ENCODE measurements around the gene CCL27. TPM values are rescaled to one million over a fixed set of nuclear protein-coding genes. Genes with fewer than 3 reads are reported as not detected.

CCL27 gene
- total and polyA plus RNA-seq, 2 of the 8 experiments (the other 6 are each of a cell fraction or from before 2014, with no cell fraction given), result 0.42 TPM; not detected in 1

DNA sequence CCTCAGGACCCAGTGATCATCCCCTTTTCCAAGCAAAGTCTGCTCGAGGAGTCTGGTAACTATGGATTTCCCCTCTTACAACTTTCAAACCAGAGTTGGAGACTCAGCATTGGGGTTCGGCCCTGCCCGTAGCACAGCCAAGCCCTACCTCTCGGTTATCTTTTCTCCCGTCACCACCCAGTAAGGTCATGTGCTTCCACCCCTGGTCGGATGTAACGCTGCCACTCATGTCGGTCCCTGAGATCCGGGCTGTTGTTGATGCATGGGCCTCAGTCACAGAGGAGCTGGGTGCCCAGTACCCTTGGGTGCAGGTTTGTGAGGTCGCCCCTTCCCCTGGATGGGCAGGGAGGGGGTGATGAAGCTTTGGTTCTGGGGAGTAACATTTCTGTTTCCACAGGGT is 14.8 kb downstream of the CCL27 start:
- Histone ChIP-seq H4K8ac (ENCODE audit: extremely low read depth, insufficient read depth, low read length) (no peak overlapping the region), H2BK20ac (ENCODE audit: low read length) (no peak overlapping the region), H3K27ac (ENCODE audit: low read depth, low read length) (no peak overlapping the region), H2AFZ (ENCODE audit: low read length) (no peak overlapping the region), H3K23ac (ENCODE audit: insufficient read length) (no peak overlapping the region), H2BK5ac (ENCODE audit: low read depth, low read length) (no peak overlapping the region), H3K27me3 (replicated peaks in 1 of 4; ENCODE audit: control insufficient read depth in 3 of 4, extremely low read depth in 1 of 4, insufficient read depth in 3 of 4, low read length in 3 of 4) (no peaks in the 10 kb centered on the region; a peak in 1 of 7 replicates), H2BK15ac (ENCODE audit: low read length) (no peak overlapping the region), H4K5ac (ENCODE audit: insufficient read length, low read depth, low read length) (no peak overlapping the region), H3K79me1 (ENCODE audit: low read depth, low read length) (peaks cover 6% of the 10 kb centered on the region; the same call in 1 of the 2 replicates), H4K20me1 (replicated peaks in 1 of 2; ENCODE audit: control insufficient read depth in 1 of 2, insufficient read depth in 2 of 2, low read length in 2 of 2) (peaks cover 2 to 12% of the 10 kb centered on the region in 2 experiments), H3K4me1 (replicated peaks in 1 of 4; ENCODE audit: control insufficient read depth in 3 of 4, insufficient read depth in 4 of 4, low read length in 3 of 4) (peaks cover 3 to 28% (median 11%) of the 10 kb centered on the region in 4 experiments), H3K23me2 (ENCODE audit: low read depth, low read length) (peaks cover 14% of the 10 kb centered on the region), H2BK120ac (replicated peaks; ENCODE audit: low read depth, low read length) (no peak overlapping the region), H3K9ac (replicated peaks in 1 of 4; ENCODE audit: extremely low read depth in 1 of 4, low read depth in 3 of 4, low read length in 3 of 4) (peak overlapping the region in 3 of 4 experiments; percentile 6 to 62 (median 58); a peak in 1 of 7 replicates), H3K9me3 (ENCODE audit: insufficient read depth in 2 of 2, low read depth in 1 of 2, low read length in 1 of 2) (no peaks in the 10 kb centered on the region), H3K14ac (ENCODE audit: insufficient read length) (no peak overlapping the region), H3K4me3 (ENCODE audit: extremely low read depth in 1 of 4, insufficient read depth in 2 of 4, low read depth in 3 of 4, low read length in 4 of 4) (peak overlapping the region; percentile 69 to 92 (median 80)), H3K79me2 (ENCODE audit: control insufficient read depth in 1 of 2, insufficient read depth in 2 of 2, low read length in 2 of 2) (peaks cover 0 to 12% of the 10 kb centered on the region in 2 experiments; a peak in 1 of 4 replicates), H2AK5ac (ENCODE audit: low read depth, low read length) (no peak overlapping the region), H3K4ac (replicated peaks; ENCODE audit: insufficient read length, low read depth, low read length) (no peak overlapping the region), H3K18ac (ENCODE audit: extremely low read depth, low read length) (no peak overlapping the region), H3K56ac (replicated peaks; ENCODE audit: insufficient read length, low read depth, low read length) (no peak overlapping the region), H3K36me3 (ENCODE audit: control insufficient read depth in 2 of 4, insufficient read depth in 4 of 4, low read length in 3 of 4) (peaks cover 3 to 23% (median 8%) of the 10 kb centered on the region in 4 experiments; a peak in 7 of 8 replicates), H4K91ac (replicated peaks; ENCODE audit: insufficient read length, low read length) (no peak overlapping the region), H3K4me2 (ENCODE audit: insufficient read depth in 1 of 2, low read depth in 2 of 2, low read length in 2 of 2) (peak overlapping the region; percentile 89 to 97), H2BK12ac (ENCODE audit: low read depth, low read length) (no peak overlapping the region)
- ChIA-PET POLR2A (ENCODE audit: partially characterized antibody) (interaction anchor here (1.1 to 12.8 kb wide), 4 partner anchors 9 to 432 kb away, joined by 3 to 127 read pairs (median 52); partner anchors contain the start of genes ARID3C, CCL27, FANCG and SIGMAR1), CTCF (ENCODE audit: partially characterized antibody) (interaction anchor here (1.5 to 17.4 kb wide), 6 partner anchors 10 to 55 kb away, joined by 4 to 277 read pairs (median 6); partner anchors contain the start of genes CCL27, IL11RA and SIGMAR1)
- WGBS, 2 experiments (ENCODE audit: extremely low coverage in 1 of 2, insufficient coverage in 1 of 2, insufficient read length in 1 of 2, insufficient replicate concordance in 2 of 2, low coverage in 1 of 2, low lambda C conversion rate in 2 of 2, missing lambda C conversion rate in 1 of 2), result 83% methylated on average over 10 of the region's 10 CpGs; no CpG with 5 or more reads in 1 of the 2 experiments
- DNase-seq (ENCODE audit: low read depth in 1 of 2, low spot score in 2 of 2) (no peak), FAIRE-seq (no peak)
- TF ChIP-seq EZH2 (IDR thresholded peaks at IDR 0.05; ENCODE audit: low read depth, low read length, severe bottlenecking), result no peak
- TF ChIP-seq CTBP2 (IDR thresholded peaks at IDR 0.05; ENCODE audit: borderline replicate concordance, insufficient read depth, insufficient read length, low read length), result no peak
- TF ChIP-seq SP2 (IDR thresholded peaks at IDR 0.05; ENCODE audit: low read length), result no peak
- no peak for TF ChIP-seq RXRA (IDR thresholded peaks at IDR 0.05; ENCODE audit: insufficient read depth, low read depth, low read length)
- TF ChIP-seq SAP30 (IDR thresholded peaks at IDR 0.05; ENCODE audit: insufficient read depth, insufficient replicate concordance, low read length), result no peak
- TF ChIP-seq CBX8 (IDR thresholded peaks at IDR 0.05; ENCODE audit: borderline replicate concordance, low read depth, low read length), result no peak
- TF ChIP-seq TEAD4 (IDR thresholded peaks at IDR 0.05; ENCODE audit: low read depth, low read length), result no peak
- no peak for TF ChIP-seq RNF2 (IDR thresholded peaks at IDR 0.05; ENCODE audit: borderline replicate concordance, low read depth, low read length, missing control alignments, poor library complexity, severe bottlenecking)
- no peak for TF ChIP-seq POLR2A (IDR thresholded peaks at IDR 0.05; ENCODE audit: control extremely low read depth in 1 of 2, low read depth in 2 of 2, low read length in 2 of 2)
- no peak for TF ChIP-seq SUZ12 (IDR thresholded peaks at IDR 0.05; ENCODE audit: low read length)
- no peak for TF ChIP-seq GTF2F1 (IDR thresholded peaks at IDR 0.05; ENCODE audit: borderline replicate concordance, low read depth, low read length)

Measured in H1 (cell line).